ENCODE results near the gene SEMA3C. TPM values are rescaled to one million over a fixed set of nuclear protein-coding genes. Genes with fewer than 3 reads are reported as not detected.

SEMA3C gene
- total and polyA plus RNA-seq, 2 donors (not counting 3 experiments of a cell fraction or from before 2014, with no cell fraction given), result 0.01 to 0.09 TPM

GRCh38 chr7:80935991-80936780 is 17.3 kb upstream of the SEMA3C start:
- DNase-seq (ENCODE audit: low read depth, low spot score), result no peak
- no peak overlapping the region for H3K4me3 ChIP-seq (replicated peaks in 1 of 3; ENCODE audit: insufficient read depth in 1 of 3, low read depth in 1 of 3, low read length in 3 of 3)
- no peak overlapping the region for H3K9ac ChIP-seq (replicated peaks; ENCODE audit: extremely low read depth, insufficient read depth, low read length)
- TF ChIP-seq MAX (IDR thresholded peaks at IDR 0.05; ENCODE audit: insufficient read depth, insufficient read length) (no peak), POLR2AphosphoS5 (IDR thresholded peaks at IDR 0.05; ENCODE audit: insufficient read depth, low read depth, low read length) (no peak), EZH2 (IDR thresholded peaks at IDR 0.05; ENCODE audit: borderline replicate concordance, low read depth, low read length, severe bottlenecking) (no peak), MYC (IDR thresholded peaks at IDR 0.05; ENCODE audit: low read depth, low read length) (no peak), JUN (IDR thresholded peaks at IDR 0.05; ENCODE audit: borderline replicate concordance, insufficient read depth, insufficient read length, low read depth) (no peak), POLR2A (IDR thresholded peaks at IDR 0.05; ENCODE audit: low read depth, low read length) (no peak), FOS (IDR thresholded peaks at IDR 0.05; ENCODE audit: borderline replicate concordance, insufficient read depth, low read length) (no peak)
- H3K9me3 ChIP-seq (replicated peaks; ENCODE audit: control insufficient read depth, insufficient read depth, low read length), result no peaks in the 10 kb centered on the region
- H3K36me3 ChIP-seq (ENCODE audit: control insufficient read depth in 2 of 2, extremely low read depth in 1 of 2, insufficient read depth in 2 of 2, low read length in 2 of 2), result no peaks in the 10 kb centered on the region
- no TSS peak for BruUV-seq (replicated peaks)
- no peaks in the 10 kb centered on the region for H3K79me2 ChIP-seq (ENCODE audit: control insufficient read depth, insufficient read depth, low read length)
- H3K4me1 ChIP-seq (ENCODE audit: control insufficient read depth, extremely low read depth, insufficient read depth, low read length), result peaks cover 7% of the 10 kb centered on the region
- no peak for FAIRE-seq
- no peak overlapping the region for H2AFZ ChIP-seq (ENCODE audit: low read depth, low read length)
- no peaks in the 10 kb centered on the region for H3K27me3 ChIP-seq (ENCODE audit: control insufficient read depth in 2 of 2, insufficient read depth in 2 of 2, low read length in 2 of 2)
- ChIA-PET CTCF (no interaction called here), POLR2A (no interaction called here)
- intact Hi-C loops (cut with micrococcal nuclease) (no loop called here), dilution Hi-C loops (cut with MboI; ENCODE audit: extremely low pct_ligation_motif_present, low sequenced_read_pairs) (no loop called here)
- no peak overlapping the region for H3K4me2 ChIP-seq (ENCODE audit: insufficient read depth, low read length)
- no peak overlapping the region for H3K27ac ChIP-seq (ENCODE audit: insufficient read depth, low read depth, low read length)
- H3K9me1 ChIP-seq (replicated peaks; ENCODE audit: control insufficient read depth, extremely low read depth, insufficient read depth, low read length), result no peaks in the 10 kb centered on the region
- H4K20me1 ChIP-seq (replicated peaks; ENCODE audit: control insufficient read depth, extremely low read depth, insufficient read depth, low read length), result no peaks in the 10 kb centered on the region

GRCh38 chr7:80934321-80934720 is 15.5 kb upstream of the SEMA3C start:
- BruUV-seq (replicated peaks), result no TSS peak
- H3K9me1 ChIP-seq (replicated peaks; ENCODE audit: control insufficient read depth, extremely low read depth, insufficient read depth, low read length), result no peaks in the 10 kb centered on the region
- H3K79me2 ChIP-seq (ENCODE audit: control insufficient read depth, insufficient read depth, low read length), result no peaks in the 10 kb centered on the region
- no peaks in the 10 kb centered on the region for H4K20me1 ChIP-seq (replicated peaks; ENCODE audit: control insufficient read depth, extremely low read depth, insufficient read depth, low read length)
- H3K27ac ChIP-seq (ENCODE audit: insufficient read depth, low read depth, low read length), result no peak overlapping the region
- no peaks in the 10 kb centered on the region for H3K9me3 ChIP-seq (replicated peaks; ENCODE audit: control insufficient read depth, insufficient read depth, low read length)
- no peaks in the 10 kb centered on the region for H3K36me3 ChIP-seq (ENCODE audit: control insufficient read depth in 2 of 2, extremely low read depth in 1 of 2, insufficient read depth in 2 of 2, low read length in 2 of 2)
- dilution Hi-C loops (cut with MboI; ENCODE audit: extremely low pct_ligation_motif_present, low sequenced_read_pairs) (no loop called here), intact Hi-C loops (cut with micrococcal nuclease) (no loop called here)
- no peak overlapping the region for H3K9ac ChIP-seq (replicated peaks; ENCODE audit: extremely low read depth, insufficient read depth, low read length)
- no peak overlapping the region for H3K4me3 ChIP-seq (replicated peaks in 1 of 3; ENCODE audit: insufficient read depth in 1 of 3, low read depth in 1 of 3, low read length in 3 of 3)
- FAIRE-seq (no peak), DNase-seq (ENCODE audit: low read depth, low spot score) (no peak)
- CTCF ChIA-PET, result interaction anchor here (1.4 kb wide), 1 partner anchor 15 kb away, joined by 4 read pairs; no protein-coding TSS in a partner anchor
- H3K27me3 ChIP-seq (ENCODE audit: control insufficient read depth in 2 of 2, insufficient read depth in 2 of 2, low read length in 2 of 2), result peaks cover 2 to 6% of the 10 kb centered on the region in 2 experiments
- no peak overlapping the region for H2AFZ ChIP-seq (ENCODE audit: low read depth, low read length)
- POLR2A ChIA-PET, result no interaction called here
- H3K4me1 ChIP-seq (ENCODE audit: control insufficient read depth, extremely low read depth, insufficient read depth, low read length), result no peaks in the 10 kb centered on the region
- no peak overlapping the region for H3K4me2 ChIP-seq (ENCODE audit: insufficient read depth, low read length)
- TF ChIP-seq MAX (IDR thresholded peaks at IDR 0.05; ENCODE audit: insufficient read depth, insufficient read length) (no peak), POLR2AphosphoS5 (IDR thresholded peaks at IDR 0.05; ENCODE audit: insufficient read depth, low read depth, low read length) (no peak), GATA2 (IDR thresholded peaks at IDR 0.05; ENCODE audit: insufficient read depth, insufficient read length, low read depth, low read length) (no peak), MYC (IDR thresholded peaks at IDR 0.05; ENCODE audit: low read depth, low read length) (no peak), JUN (IDR thresholded peaks at IDR 0.05; ENCODE audit: borderline replicate concordance, insufficient read depth, insufficient read length, low read depth) (no peak), CTCF (IDR thresholded peaks at IDR 0.05; ENCODE audit: extremely low read depth in 1 of 2, insufficient read depth in 1 of 2, low read depth in 1 of 2, low read length in 2 of 2) (no peak), FOS (IDR thresholded peaks at IDR 0.05; ENCODE audit: borderline replicate concordance, insufficient read depth, low read length) (no peak), EZH2 (IDR thresholded peaks at IDR 0.05; ENCODE audit: borderline replicate concordance, low read depth, low read length, severe bottlenecking) (no peak), POLR2A (IDR thresholded peaks at IDR 0.05; ENCODE audit: low read depth, low read length) (no peak)
